Neuron (in vitro differentiated cells): Measurements from ENCODE around the gene AGBL5.
"Not testable (repeated sequence)": the region's sequence is repeated elsewhere in the genome, so short reads cannot be mapped to it uniquely, and the experiment has no call there.

Source experiments
- H2AFZ ChIP-seq: one replicate; pipeline ENCODE4 v1.6.1; 2013; ENCODE audit warnings: low read depth, mild to moderate bottlenecking, inconsistent platforms, low read length, moderate library complexity
- H3K27me3 ChIP-seq: one replicate; pipeline ENCODE4 v1.6.1; 2013; ENCODE audit warnings: low read length; ENCODE audit not compliant: insufficient read depth
- H3K36me3 ChIP-seq: one replicate; pipeline ENCODE4 v1.6.1; 2013; ENCODE audit warnings: low read length; ENCODE audit not compliant: insufficient read depth
- H3K4me1 ChIP-seq: one replicate; pipeline ENCODE4 v1.6.1; 2013; ENCODE audit warnings: low read length; ENCODE audit not compliant: insufficient read depth
- H3K4me3 ChIP-seq: 2 replicates; pipeline ENCODE4 v1.5.1; 2013; ENCODE audit warnings: mild to moderate bottlenecking, low read length, moderate library complexity
- H3K9me3 ChIP-seq: one replicate; pipeline ENCODE4 v1.6.1; 2013; ENCODE audit warnings: low read length

AGBL5 gene

DNA sequence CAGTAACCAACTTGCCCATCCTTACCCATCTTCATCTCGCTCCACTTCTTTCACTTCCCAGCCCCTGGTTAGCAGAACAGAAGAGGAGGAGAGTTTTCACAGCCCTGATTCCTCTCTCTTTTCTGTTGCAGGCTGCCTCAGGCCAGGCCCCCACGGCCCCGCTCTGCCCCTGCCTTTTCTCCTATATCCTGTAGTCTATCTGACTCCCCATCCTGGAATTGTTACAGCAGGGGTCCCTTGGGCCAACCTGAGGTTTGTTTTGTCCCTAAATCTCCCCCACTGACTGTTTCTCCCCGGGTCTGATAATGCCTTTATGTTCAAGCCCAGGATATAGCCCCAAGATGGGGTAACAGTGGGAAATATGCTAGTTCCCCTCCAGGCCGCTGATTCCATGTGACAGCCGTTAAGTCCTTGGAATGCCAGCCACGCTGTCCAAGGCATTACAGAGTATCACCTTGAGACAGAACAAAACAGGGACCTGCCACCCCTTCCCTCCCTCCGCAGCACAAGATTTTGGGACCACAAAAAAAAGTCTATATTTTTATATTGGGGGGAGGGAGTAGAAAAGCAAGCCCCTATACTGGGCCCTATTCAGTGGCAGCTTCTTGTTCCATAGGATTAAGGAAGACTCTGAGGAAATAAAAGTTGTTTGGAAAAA, 18.6 kb downstream of the AGBL5 start:
- Histone ChIP-seq H3K36me3 (peaks cover 49% of the 10 kb centered on the region), H3K4me1 (peaks cover 25% of the 10 kb centered on the region), H2AFZ (no peak overlapping the region), H3K27me3 (no peaks in the 10 kb centered on the region), H3K9me3 (no peaks in the 10 kb centered on the region), H3K4me3 (peak overlapping the region; percentile 92)

DNA sequence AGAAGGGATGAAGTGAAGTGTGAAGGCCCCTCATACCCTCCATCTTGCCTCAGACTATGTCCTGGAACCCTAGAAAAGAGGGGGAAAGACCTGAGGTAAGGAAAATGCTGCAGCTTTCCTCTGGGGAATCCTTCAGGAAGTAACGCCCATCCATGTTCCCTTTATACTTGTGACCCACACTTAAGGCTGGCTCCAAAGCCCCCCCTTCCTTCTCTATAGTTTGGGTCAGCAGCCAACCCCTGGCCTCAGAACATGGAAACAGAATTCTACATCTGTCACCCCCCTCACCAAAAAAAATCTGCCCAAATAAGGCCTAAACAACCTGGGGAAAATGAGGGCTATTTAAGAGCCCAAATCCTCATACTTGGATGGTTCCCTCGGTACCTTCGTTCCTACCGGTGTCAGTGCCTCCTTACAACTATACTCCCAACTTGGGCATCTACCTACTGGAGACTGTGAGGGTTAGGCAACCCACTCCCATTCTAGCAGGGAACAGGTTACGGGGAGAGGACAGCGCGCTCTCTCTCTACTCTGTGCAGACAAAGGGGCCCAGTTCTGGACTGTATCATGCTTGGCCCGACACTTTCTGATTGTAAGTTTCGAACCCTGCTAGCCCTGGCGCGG, 19.3 kb downstream of the AGBL5 start:
- no peak overlapping the region for H2AFZ ChIP-seq
- peaks cover 25% of the 10 kb centered on the region for H3K4me1 ChIP-seq

DNA sequence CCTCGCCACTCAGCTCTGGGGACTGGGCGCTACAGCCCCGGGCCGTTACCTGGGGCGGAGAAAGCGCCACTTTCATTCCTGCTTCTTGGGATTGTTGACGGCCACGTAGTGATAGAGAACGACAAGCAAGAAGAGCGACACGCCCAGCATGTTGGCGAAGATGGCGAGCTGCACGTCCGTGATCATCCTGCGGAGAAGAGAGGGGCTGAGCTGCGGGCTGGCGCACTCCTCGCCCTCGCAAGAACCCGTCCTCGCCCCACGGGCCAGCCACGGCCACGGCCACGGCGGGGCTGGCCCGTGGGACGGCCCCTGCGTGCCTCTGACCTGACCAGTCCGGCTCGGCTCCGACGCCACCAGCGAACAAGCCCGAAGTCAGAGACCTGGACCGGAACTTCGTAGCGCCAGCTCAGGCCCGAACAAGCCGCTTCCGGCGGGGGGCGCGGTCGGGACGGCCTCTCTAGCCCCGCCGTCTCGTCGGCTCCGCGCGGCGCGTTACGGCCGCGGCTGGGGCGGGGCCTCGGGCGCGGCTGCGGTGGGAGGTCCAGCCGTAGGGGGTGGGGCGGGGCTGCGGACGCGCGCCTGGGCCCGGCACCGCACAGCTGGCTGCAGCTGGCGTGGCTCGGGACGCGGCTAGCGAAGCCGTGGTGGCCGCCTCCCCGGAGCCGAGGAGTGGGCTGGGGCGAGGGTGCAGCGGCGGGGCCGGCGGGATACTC, 20.0 kb downstream of the AGBL5 start, which contains the start of gene OST4:
Gene OST4, minus strand, starts transcription at position 378 of the 713 bp plus-strand sequence.
- H3K36me3 ChIP-seq, result peaks cover 36% of the 10 kb centered on the region
- H3K27me3 ChIP-seq, result no peaks in the 10 kb centered on the region
- peak within 1 kb of the TSS; percentile 76 for H2AFZ ChIP-seq
- peaks cover 31% of the 10 kb centered on the region for H3K4me1 ChIP-seq
- H3K4me3 ChIP-seq, result peak within 1 kb of the TSS; percentile 92
- no peaks in the 10 kb centered on the region for H3K9me3 ChIP-seq

More for the DNA sequence above, 19.3 kb downstream of the AGBL5 start:
- no peaks in the 10 kb centered on the region for H3K27me3 ChIP-seq
- peaks cover 42% of the 10 kb centered on the region for H3K36me3 ChIP-seq
- H3K4me3 ChIP-seq, result peak overlapping the region; percentile 92
- H3K9me3 ChIP-seq, result no peaks in the 10 kb centered on the region

- Histone ChIP-seq H3K4me1 (peaks cover 37% of the 10 kb centered on the region), H3K4me3 (peak overlapping the region; percentile 92), H3K36me3 (peaks cover 33% of the 10 kb centered on the region), H3K27me3 (no peaks in the 10 kb centered on the region), H2AFZ (peak overlapping the region; percentile 76), H3K9me3 (no peaks in the 10 kb centered on the region)
Measured at GRCh38 chr2:27071990-27072830, 20.7 kb downstream of the AGBL5 start.

DNA sequence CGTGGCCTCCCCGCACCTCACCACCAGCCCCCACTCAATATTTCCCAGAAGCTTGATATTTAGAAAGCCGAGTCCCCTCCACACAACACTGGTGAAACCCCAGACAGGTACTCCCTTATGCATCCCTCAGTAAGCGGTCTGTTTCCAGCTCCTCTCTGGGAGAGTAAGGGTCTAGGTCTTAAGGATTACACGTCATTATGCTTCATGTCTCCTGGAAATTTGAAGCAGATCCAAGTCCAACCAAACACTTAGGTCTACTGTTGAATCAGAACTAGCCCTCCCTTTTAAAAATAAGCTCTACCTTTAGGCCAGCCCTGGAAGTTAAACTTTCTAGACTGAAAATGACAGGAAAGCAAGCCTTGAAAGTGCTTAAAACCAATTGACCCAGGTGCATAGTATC, 21.5 kb downstream of the AGBL5 start:
- H3K4me3 ChIP-seq, result peak overlapping the region; percentile 92
- peak overlapping the region; percentile 76 for H2AFZ ChIP-seq
- H3K36me3 ChIP-seq, result peaks cover 26% of the 10 kb centered on the region
- H3K4me1 ChIP-seq, result peaks cover 38% of the 10 kb centered on the region
- H3K9me3 ChIP-seq, result no peaks in the 10 kb centered on the region
- no peaks in the 10 kb centered on the region for H3K27me3 ChIP-seq

DNA sequence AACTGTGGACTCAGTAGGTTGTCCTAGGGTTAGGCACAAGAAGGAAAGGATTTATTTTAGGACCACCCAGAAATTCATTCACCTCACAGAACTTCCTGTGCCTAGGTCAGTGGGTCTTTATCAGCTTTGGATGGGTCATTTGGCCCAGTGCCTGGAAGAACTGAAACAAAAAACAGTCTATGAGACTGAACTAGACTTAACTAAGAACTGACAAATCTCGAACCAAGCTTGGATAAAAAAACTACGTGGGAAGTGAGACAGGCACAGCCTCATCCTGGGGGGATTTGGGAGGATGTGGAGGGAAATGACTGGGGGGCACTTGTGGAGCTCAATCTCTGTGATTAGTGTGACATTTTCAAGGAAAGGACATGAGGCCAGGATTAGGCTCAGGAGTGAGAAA, 22.3 kb downstream of the AGBL5 start:
- H3K9me3 ChIP-seq, result no peaks in the 10 kb centered on the region
- H3K4me1 ChIP-seq, result peaks cover 44% of the 10 kb centered on the region
- no peaks in the 10 kb centered on the region for H3K27me3 ChIP-seq
- H2AFZ ChIP-seq, result no peak overlapping the region
- no peak overlapping the region for H3K4me3 ChIP-seq
- peaks cover 18% of the 10 kb centered on the region for H3K36me3 ChIP-seq

GRCh38 chr2:27074738-27075565, 23.5 kb downstream of the AGBL5 start:
- Histone ChIP-seq H2AFZ (no peak overlapping the region), H3K4me1 (peaks cover 39% of the 10 kb centered on the region), H3K9me3 (no peaks in the 10 kb centered on the region), H3K4me3 (no peak overlapping the region), H3K27me3 (no peaks in the 10 kb centered on the region), H3K36me3 (peaks cover 6% of the 10 kb centered on the region)

GRCh38 chr2:27075566-27075871, 24.1 kb downstream of the AGBL5 start:
- H2AFZ ChIP-seq, H3K27me3 ChIP-seq, H3K4me3 ChIP-seq, H3K9me3 ChIP-seq, H3K36me3 ChIP-seq: not testable (repeated sequence)
- peaks cover 34% of the 10 kb centered on the region for H3K4me1 ChIP-seq

- Histone ChIP-seq H3K9me3 (no peaks in the 10 kb centered on the region), H3K4me1 (peaks cover 34% of the 10 kb centered on the region), H3K27me3 (no peaks in the 10 kb centered on the region)
Measured at GRCh38 chr2:27076323-27076722, 24.9 kb downstream of the AGBL5 start.

DNA sequence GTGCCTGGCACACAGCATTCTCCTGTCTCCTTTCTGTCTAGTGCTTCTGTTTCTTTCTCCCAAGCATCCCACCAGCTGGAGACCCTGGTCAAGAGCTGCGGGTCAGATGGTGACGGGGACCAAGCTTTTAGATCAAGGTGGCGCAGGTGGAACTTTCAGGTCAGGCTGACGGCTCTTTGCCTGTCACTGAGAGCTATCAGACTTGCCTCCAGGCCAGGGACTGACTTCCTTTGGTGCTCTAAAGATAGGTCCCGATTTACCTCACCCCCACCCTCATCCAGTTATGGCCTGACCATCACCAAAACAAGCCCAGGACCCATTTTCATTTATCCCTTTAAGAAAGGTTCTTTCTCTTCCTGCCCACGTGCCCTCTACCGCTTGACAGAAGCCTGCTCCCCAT, 25.8 kb downstream of the AGBL5 start:
- no peaks in the 10 kb centered on the region for H3K9me3 ChIP-seq
- H3K4me3 ChIP-seq, result no peak overlapping the region
- H3K27me3 ChIP-seq, result no peaks in the 10 kb centered on the region
- H3K36me3 ChIP-seq, result no peaks in the 10 kb centered on the region
- no peak overlapping the region for H2AFZ ChIP-seq
- H3K4me1 ChIP-seq, result peaks cover 35% of the 10 kb centered on the region

More at GRCh38 chr2:27076323-27076722, 24.9 kb downstream of the AGBL5 start:
- Histone ChIP-seq H2AFZ (no peak overlapping the region), H3K36me3 (no peaks in the 10 kb centered on the region), H3K4me3 (no peak overlapping the region)

- peak within 1 kb of the TSS; percentile 64 for H2AFZ ChIP-seq
- no peak within 1 kb of the TSS for H3K4me3 ChIP-seq
- H3K9me3 ChIP-seq, result no peaks in the 10 kb centered on the region
- H3K4me1 ChIP-seq, result peaks cover 29% of the 10 kb centered on the region
- H3K36me3 ChIP-seq, result no peaks in the 10 kb centered on the region
- no peaks in the 10 kb centered on the region for H3K27me3 ChIP-seq
Measured at GRCh38 chr2:27078267-27079194, 27.1 kb downstream of the AGBL5 start, which contains the start of gene EMILIN1. Gene EMILIN1, plus strand, starts transcription at chr2:27078615. Its CDS starts 451 bp downstream, at chr2:27079066.
